Measurements from ENCODE around the gene RHOT2.

RHOT2 gene

DNA sequence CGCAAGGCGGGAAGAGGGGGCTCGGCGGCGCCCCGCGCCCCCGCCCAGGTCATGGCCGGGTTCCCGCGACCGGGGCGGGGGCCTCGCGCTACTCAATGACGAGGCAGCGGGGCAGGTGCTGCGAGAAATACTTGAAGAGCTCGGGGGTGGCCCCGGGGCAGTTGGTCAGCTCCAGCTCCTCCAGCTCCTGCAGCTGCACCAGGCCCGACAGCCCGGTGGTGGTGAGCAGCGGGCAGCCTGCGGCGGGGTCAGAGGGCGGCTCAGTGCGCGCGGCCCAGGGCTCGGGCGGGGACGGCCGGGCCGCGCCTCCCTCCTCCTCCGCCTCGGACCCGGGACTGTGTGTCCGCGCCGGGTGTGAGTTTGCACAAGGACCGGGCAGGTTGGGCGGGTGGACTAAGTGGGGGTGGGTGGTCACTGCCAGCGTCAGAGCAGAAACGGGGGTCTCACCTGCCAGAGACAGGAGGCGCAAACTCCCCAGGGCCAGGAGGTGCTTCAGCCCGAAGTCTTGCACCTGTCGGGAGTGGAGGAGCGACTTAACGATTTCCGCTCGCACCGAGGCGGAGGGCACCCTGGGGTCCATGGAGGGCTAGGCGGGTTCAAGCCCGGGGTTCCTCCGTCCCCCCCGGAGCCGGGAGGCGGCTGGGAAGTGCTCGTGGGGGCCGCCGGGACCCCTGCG lies 26.4 kb downstream of the RHOT2 start:
- TF ChIP-seq, protein P1, sequence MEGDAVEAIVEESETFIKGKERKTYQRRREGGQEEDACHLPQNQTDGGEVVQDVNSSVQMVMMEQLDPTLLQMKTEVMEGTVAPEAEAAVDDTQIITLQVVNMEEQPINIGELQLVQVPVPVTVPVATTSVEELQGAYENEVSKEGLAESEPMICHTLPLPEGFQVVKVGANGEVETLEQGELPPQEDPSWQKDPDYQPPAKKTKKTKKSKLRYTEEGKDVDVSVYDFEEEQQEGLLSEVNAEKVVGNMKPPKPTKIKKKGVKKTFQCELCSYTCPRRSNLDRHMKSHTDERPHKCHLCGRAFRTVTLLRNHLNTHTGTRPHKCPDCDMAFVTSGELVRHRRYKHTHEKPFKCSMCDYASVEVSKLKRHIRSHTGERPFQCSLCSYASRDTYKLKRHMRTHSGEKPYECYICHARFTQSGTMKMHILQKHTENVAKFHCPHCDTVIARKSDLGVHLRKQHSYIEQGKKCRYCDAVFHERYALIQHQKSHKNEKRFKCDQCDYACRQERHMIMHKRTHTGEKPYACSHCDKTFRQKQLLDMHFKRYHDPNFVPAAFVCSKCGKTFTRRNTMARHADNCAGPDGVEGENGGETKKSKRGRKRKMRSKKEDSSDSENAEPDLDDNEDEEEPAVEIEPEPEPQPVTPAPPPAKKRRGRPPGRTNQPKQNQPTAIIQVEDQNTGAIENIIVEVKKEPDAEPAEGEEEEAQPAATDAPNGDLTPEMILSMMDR (IDR thresholded peaks at IDR 0.05; ENCODE audit: insufficient read depth, low read depth, low read length, missing control alignments), result no peak
- DNase-seq (ENCODE audit: low read depth), result no peak
- peak overlapping the region; percentile 14 for H3K4me3 ChIP-seq (ENCODE audit: low read length)

DNA sequence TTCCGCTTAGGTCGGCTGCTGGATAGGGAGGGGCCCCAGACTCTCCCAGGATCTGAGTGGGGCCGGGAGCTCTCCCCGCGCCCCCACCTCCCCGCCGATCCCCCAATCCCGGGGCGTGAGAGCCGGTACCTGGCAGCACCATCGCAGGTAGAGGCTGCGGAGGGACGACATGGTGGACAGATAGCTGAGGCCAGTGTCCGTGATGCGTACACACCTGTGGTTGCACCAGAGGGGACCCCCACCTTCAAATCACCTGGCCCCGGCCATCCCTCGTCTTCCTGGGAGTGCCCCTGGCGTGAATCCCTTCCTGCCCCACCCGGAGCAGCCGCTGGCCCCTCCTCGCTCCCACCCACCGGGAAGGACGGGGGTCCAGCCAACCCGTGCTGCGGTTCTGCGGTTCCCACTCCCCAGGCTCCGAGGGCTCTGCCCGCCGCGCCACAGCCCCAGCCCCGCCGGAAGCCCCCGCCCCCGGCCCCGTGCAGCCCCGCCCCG lies 27.0 kb downstream of the RHOT2 start:
- DNase-seq (ENCODE audit: low read depth), result no peak
- peak overlapping the region; percentile 24 for H3K4me3 ChIP-seq (ENCODE audit: low read length)
- TF ChIP-seq, protein P1 (IDR thresholded peaks at IDR 0.05; ENCODE audit: insufficient read depth, low read depth, low read length, missing control alignments), result no peak

DNA sequence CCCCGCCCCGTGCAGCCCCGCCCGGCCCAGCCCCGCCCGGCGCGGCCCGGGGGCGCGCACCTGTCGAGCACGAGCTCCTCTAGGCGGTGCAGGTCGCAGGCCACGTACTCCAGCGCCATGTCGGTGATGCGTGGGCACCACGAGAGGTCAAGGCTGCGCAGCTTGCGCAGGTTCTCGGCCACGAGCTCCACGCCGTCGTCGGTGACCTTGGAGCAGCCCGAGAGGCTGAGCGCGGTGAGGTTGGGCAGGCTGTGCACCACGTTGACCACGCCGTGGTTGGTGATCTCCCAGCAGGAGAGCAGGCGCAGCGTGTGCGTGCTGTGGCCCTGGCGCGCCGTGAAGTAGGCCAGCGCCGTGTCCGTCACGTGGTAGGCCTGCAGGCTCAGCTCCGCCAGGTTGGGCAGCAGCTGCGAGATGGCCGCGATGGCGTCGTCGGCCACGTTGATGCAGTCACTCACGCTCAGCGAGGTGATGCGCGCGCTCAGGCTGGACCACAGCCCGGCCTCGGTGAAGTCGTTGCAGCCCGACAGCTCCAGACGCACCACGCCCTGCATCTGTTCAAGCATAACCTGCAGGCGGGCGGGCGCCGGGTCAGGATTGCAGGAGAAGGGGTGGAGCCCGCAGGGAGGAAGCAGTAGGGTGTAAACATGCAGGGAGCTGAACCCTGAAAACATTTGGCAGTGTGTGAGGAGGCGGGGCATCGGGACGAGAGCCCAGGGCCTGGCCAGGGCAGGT lies 27.6 kb downstream of the RHOT2 start:
- peak; percentile 89 for DNase-seq (ENCODE audit: low read depth)
- peak overlapping the region; percentile 20 for H3K4me3 ChIP-seq (ENCODE audit: low read length)
- TF ChIP-seq, protein P1 (IDR thresholded peaks at IDR 0.05; ENCODE audit: insufficient read depth, low read depth, low read length, missing control alignments), result no peak

DNA sequence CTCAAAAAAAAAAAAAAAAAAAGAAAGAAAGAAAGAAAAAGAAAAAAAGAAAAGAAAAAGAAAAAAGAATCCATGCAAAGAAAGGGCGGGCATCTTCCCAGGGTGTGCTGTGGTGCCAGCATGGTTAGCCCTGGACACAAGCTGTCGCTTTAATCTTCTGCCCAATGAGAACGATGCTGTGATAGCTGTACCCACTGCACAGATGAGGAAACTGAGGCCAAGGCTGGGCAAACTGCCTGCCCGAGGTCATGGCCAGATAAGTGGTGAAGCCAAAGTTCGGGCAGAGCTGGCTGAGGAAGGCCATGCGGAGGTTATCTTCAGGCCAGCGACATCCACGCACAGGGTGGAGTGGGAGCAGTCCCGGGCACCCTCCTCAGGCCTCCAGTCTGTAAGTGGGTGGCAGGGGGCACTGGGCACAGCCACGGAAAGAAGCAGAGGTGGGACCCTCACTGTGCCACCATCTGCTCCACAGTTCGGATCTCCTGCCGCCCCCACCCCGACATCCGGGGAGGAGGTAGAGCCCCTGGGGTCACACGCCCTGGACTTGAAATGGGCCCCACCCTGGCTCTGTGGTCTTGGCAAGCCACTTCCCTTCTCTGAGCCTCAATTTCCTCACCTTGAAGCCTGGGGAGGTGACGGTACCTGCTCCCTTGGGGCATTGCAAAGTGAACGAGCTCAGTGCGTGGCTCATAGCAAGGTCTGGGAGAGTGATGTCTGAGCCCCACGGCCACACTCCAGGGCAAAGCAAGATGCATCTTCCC lies 31.2 kb downstream of the RHOT2 start:
- no peak overlapping the region for H3K4me3 ChIP-seq (ENCODE audit: low read length)
- TF ChIP-seq, protein P1 (IDR thresholded peaks at IDR 0.05; ENCODE audit: insufficient read depth, low read depth, low read length, missing control alignments), result no peak
- no peak for DNase-seq (ENCODE audit: low read depth)

DNA sequence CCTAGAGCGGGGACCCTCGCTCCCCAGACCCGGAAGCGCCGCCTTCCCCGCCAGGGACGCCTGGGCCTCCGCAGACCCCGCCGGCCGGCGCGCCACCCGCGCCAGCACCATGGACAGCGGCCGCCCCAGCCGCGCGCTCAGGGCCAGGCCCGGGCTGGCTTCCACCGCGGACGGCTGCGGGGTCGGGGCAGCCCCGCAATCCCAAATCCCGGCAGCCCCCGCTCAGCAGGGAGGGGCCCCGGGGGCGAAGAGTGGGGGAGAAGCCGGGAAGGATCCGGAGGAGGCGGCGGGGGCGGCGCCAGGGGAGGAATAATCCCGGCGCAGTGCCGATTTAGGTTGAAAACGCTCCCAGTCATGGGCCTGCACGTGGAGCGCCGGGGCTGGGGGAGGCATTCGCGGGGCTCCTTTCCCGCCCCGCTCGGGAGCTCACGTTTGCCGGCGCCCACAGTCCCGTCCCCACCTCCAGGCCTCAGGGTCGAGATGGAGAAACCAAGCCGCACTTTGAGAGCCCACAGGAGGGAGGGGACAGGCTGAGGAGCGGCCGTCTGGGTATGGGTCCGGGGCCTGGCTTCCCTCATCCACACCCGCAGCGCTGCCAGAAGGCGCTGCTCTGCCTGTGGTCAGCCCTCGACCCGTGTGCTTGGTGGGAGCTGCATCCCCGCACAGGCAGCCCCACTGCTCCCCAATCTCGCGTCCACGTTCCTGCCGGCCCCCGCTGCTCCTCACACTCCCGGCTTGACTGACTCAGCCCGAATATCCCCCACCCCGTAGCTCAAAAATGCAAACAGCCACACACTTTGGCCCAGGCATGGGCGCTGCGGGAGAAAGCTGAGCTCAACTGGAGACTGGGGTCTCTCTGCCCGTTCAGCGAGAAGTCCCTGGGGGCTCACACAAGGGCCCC lies 33.0 kb downstream of the RHOT2 start:
- DNase-seq (ENCODE audit: low read depth), result no peak

More for the DNA sequence above, 33.0 kb downstream of the RHOT2 start:
- TF ChIP-seq, protein P1 (IDR thresholded peaks at IDR 0.05; ENCODE audit: insufficient read depth, low read depth, low read length, missing control alignments), result no peak
- no peak overlapping the region for H3K4me3 ChIP-seq (ENCODE audit: low read length)
